Activated naive CD8-positive, alpha-beta T cell (primary cell): ENCODE results near the gene CHODL.

Source experiments
- H3K27ac Mint-ChIP-seq: one replicate; pipeline ENCODE4 v1.8.0; 2021; ENCODE audit warnings: mixed read lengths
- H3K27me3 Mint-ChIP-seq: one replicate; pipeline ENCODE4 v1.8.0; 2021; ENCODE audit warnings: mixed read lengths
- H3K36me3 Mint-ChIP-seq: one replicate; pipeline ENCODE4 v1.8.0; 2021; ENCODE audit warnings: mixed read lengths
- H3K4me1 Mint-ChIP-seq: one replicate; pipeline ENCODE4 v1.8.0; 2021; ENCODE audit warnings: low read depth, mixed read lengths
- H3K4me3 Mint-ChIP-seq: one replicate; pipeline ENCODE4 v1.8.0; 2021; ENCODE audit warnings: mild to moderate bottlenecking, mixed read lengths
- H3K9me3 Mint-ChIP-seq: one replicate; pipeline ENCODE4 v1.8.0; 2021; ENCODE audit warnings: low read depth, mixed read lengths

Gene CHODL

GRCh38 chr21:18244671-18245463, at the start of gene CHODL:
Gene CHODL (plus strand): TSS chr21:18244833. CDS start chr21:18245224, 391 bp downstream.
- Mint-ChIP-seq H3K4me3 (no peak within 1 kb of the TSS), H3K36me3 (no peaks in the 10 kb centered on the region), H3K4me1 (peaks cover 2% of the 10 kb centered on the region), H3K9me3 (no peaks in the 10 kb centered on the region), H3K27ac (no peak within 1 kb of the TSS), H3K27me3 (peaks cover 15% of the 10 kb centered on the region)

GRCh38 chr21:18204931-18205330, 39.7 kb upstream of the CHODL start:
- Mint-ChIP-seq H3K4me1 (no peaks in the 10 kb centered on the region), H3K4me3 (no peak overlapping the region)

GRCh38 chr21:18218331-18218730, 26.3 kb upstream of the CHODL start:
- no peaks in the 10 kb centered on the region for H3K36me3 Mint-ChIP-seq
- no peaks in the 10 kb centered on the region for H3K4me1 Mint-ChIP-seq
- H3K9me3 Mint-ChIP-seq = peaks cover 22% of the 10 kb centered on the region
- no peak overlapping the region for H3K4me3 Mint-ChIP-seq
- no peaks in the 10 kb centered on the region for H3K27me3 Mint-ChIP-seq
- H3K27ac Mint-ChIP-seq = no peak overlapping the region

More at GRCh38 chr21:18204931-18205330, 39.7 kb upstream of the CHODL start:
- H3K27me3 Mint-ChIP-seq = no peaks in the 10 kb centered on the region
- H3K9me3 Mint-ChIP-seq = peaks cover 9% of the 10 kb centered on the region
- no peaks in the 10 kb centered on the region for H3K36me3 Mint-ChIP-seq
- no peak overlapping the region for H3K27ac Mint-ChIP-seq

GRCh38 chr21:18220498-18220897, 24.1 kb upstream of the CHODL start:
- Mint-ChIP-seq H3K4me1 (no peaks in the 10 kb centered on the region), H3K27ac (no peak overlapping the region), H3K9me3 (peaks cover 22% of the 10 kb centered on the region), H3K4me3 (no peak overlapping the region), H3K27me3 (no peaks in the 10 kb centered on the region), H3K36me3 (no peaks in the 10 kb centered on the region)

- Mint-ChIP-seq H3K4me1 (no peaks in the 10 kb centered on the region), H3K27ac (no peak overlapping the region), H3K27me3 (no peaks in the 10 kb centered on the region), H3K36me3 (no peaks in the 10 kb centered on the region), H3K9me3 (peaks cover 22% of the 10 kb centered on the region), H3K4me3 (no peak overlapping the region)
Measured at GRCh38 chr21:18222346-18222745, 22.3 kb upstream of the CHODL start.

GRCh38 chr21:18228060-18228739, 16.4 kb upstream of the CHODL start:
- Mint-ChIP-seq H3K4me1 (no peaks in the 10 kb centered on the region), H3K27me3 (no peaks in the 10 kb centered on the region), H3K4me3 (no peak overlapping the region), H3K9me3 (no peaks in the 10 kb centered on the region), H3K27ac (no peak overlapping the region), H3K36me3 (no peaks in the 10 kb centered on the region)

GRCh38 chr21:18235545-18235944, 9.1 kb upstream of the CHODL start:
- Mint-ChIP-seq H3K4me3 (no peak overlapping the region), H3K4me1 (no peaks in the 10 kb centered on the region), H3K36me3 (no peaks in the 10 kb centered on the region), H3K9me3 (peaks cover 6% of the 10 kb centered on the region), H3K27me3 (no peaks in the 10 kb centered on the region), H3K27ac (no peak overlapping the region)

- peaks cover 15% of the 10 kb centered on the region for H3K27me3 Mint-ChIP-seq
- no peaks in the 10 kb centered on the region for H3K36me3 Mint-ChIP-seq
- peaks cover 2% of the 10 kb centered on the region for H3K4me1 Mint-ChIP-seq
- no peaks in the 10 kb centered on the region for H3K9me3 Mint-ChIP-seq
- H3K27ac Mint-ChIP-seq = no peak overlapping the region
- H3K4me3 Mint-ChIP-seq = no peak overlapping the region
Measured at GRCh38 chr21:18245464-18245967, 883 bp downstream of the CHODL start.

- peaks cover 13% of the 10 kb centered on the region for H3K27me3 Mint-ChIP-seq
Measured at GRCh38 chr21:18248171-18248570, 3.5 kb downstream of the CHODL start.

GRCh38 chr21:18249672-18250071, 5.0 kb downstream of the CHODL start:
- Mint-ChIP-seq H3K27ac (no peak overlapping the region), H3K36me3 (no peaks in the 10 kb centered on the region), H3K4me1 (no peaks in the 10 kb centered on the region), H3K27me3 (peaks cover 6% of the 10 kb centered on the region), H3K4me3 (no peak overlapping the region), H3K9me3 (no peaks in the 10 kb centered on the region)

More at GRCh38 chr21:18248171-18248570, 3.5 kb downstream of the CHODL start:
- Mint-ChIP-seq H3K36me3 (no peaks in the 10 kb centered on the region), H3K27ac (no peak overlapping the region), H3K9me3 (no peaks in the 10 kb centered on the region), H3K4me1 (peaks cover 2% of the 10 kb centered on the region), H3K4me3 (no peak overlapping the region)

GRCh38 chr21:18251065-18251464, 6.4 kb downstream of the CHODL start:
- Mint-ChIP-seq H3K27ac (no peak overlapping the region), H3K4me1 (no peaks in the 10 kb centered on the region), H3K4me3 (no peak overlapping the region)

GRCh38 chr21:18252256-18252655, 7.6 kb downstream of the CHODL start:
- Mint-ChIP-seq H3K4me3 (no peak overlapping the region), H3K27ac (no peak overlapping the region), H3K27me3 (no peaks in the 10 kb centered on the region), H3K4me1 (no peaks in the 10 kb centered on the region), H3K36me3 (no peaks in the 10 kb centered on the region), H3K9me3 (no peaks in the 10 kb centered on the region)

More at GRCh38 chr21:18251065-18251464, 6.4 kb downstream of the CHODL start:
- Mint-ChIP-seq H3K36me3 (no peaks in the 10 kb centered on the region), H3K27me3 (peaks cover 2% of the 10 kb centered on the region), H3K9me3 (no peaks in the 10 kb centered on the region)

- no peaks in the 10 kb centered on the region for H3K9me3 Mint-ChIP-seq
- no peaks in the 10 kb centered on the region for H3K4me1 Mint-ChIP-seq
- H3K27me3 Mint-ChIP-seq = no peaks in the 10 kb centered on the region
- H3K36me3 Mint-ChIP-seq = no peaks in the 10 kb centered on the region
- no peak overlapping the region for H3K4me3 Mint-ChIP-seq
- no peak overlapping the region for H3K27ac Mint-ChIP-seq
Measured at GRCh38 chr21:18252680-18253079, 8.0 kb downstream of the CHODL start.

- no peaks in the 10 kb centered on the region for H3K9me3 Mint-ChIP-seq
Measured at GRCh38 chr21:18253221-18253620, 8.6 kb downstream of the CHODL start.

GRCh38 chr21:18253799-18254198, 9.2 kb downstream of the CHODL start:
- Mint-ChIP-seq H3K27me3 (no peaks in the 10 kb centered on the region), H3K36me3 (no peaks in the 10 kb centered on the region), H3K4me1 (no peaks in the 10 kb centered on the region), H3K27ac (no peak overlapping the region), H3K9me3 (no peaks in the 10 kb centered on the region), H3K4me3 (no peak overlapping the region)

More at GRCh38 chr21:18253221-18253620, 8.6 kb downstream of the CHODL start:
- no peaks in the 10 kb centered on the region for H3K27me3 Mint-ChIP-seq
- no peak overlapping the region for H3K4me3 Mint-ChIP-seq
- H3K36me3 Mint-ChIP-seq = no peaks in the 10 kb centered on the region
- H3K27ac Mint-ChIP-seq = no peak overlapping the region
- no peaks in the 10 kb centered on the region for H3K4me1 Mint-ChIP-seq
